Left ventricle myocardium inferior (tissue), 1 donor: ENCODE results near the gene TBX4. TPM values are rescaled to one million over a fixed set of nuclear protein-coding genes. Genes with fewer than 3 reads are reported as not detected.
A peak's percentile ranks its signal among the peaks of the same experiment; 100 is the strongest.

Experiments
- DNase-seq: peaks from one replicate; pipeline ENCODE4 v3.0.0-alpha.2; 2020
- H3K27ac ChIP-seq: fragments of 200-600 bp; replicated peaks from 2 replicates; pipeline ENCODE4 v1.8.0; 2021
- H3K27me3 ChIP-seq: fragments of 200-600 bp; 2 replicates; pipeline ENCODE4 v1.8.0; 2021; ENCODE audit warnings: low read depth
- H3K36me3 ChIP-seq: fragments of 200-600 bp; 2 replicates; pipeline ENCODE4 v1.8.0; 2021
- H3K4me1 ChIP-seq: fragments of 200-600 bp; 2 replicates; pipeline ENCODE4 v1.8.0; 2021
- H3K4me3 ChIP-seq: fragments of 200-600 bp; 2 replicates; pipeline ENCODE4 v1.8.0; 2021; ENCODE audit warnings: mild to moderate bottlenecking, moderate library complexity
- H3K9me3 ChIP-seq: fragments of 200-600 bp; replicated peaks from 2 replicates; pipeline ENCODE4 v1.8.0; 2021
- intact Hi-C: fragments of 100-400 bp; cut with micrococcal nuclease; formaldehyde crosslinking; loops from one replicate; pipeline ENCODE4 v1.11.0; 2022
- total RNA-seq: library from RNA; stranded (reverse); fragmentation: NEBNext Ultra II Directional; extraction: Animal tissue kit (Norgen Biotek cat#: 25700); gene quantifications from one replicate; pipeline ENCODE4 v1.2.1, GENCODE V29; 2021
- TF ChIP-seq, protein P1 (sequence below): fragments of 200-600 bp; IDR thresholded peaks from 2 replicates; pipeline ENCODE4 v1.8.0; 2021; ENCODE audit warnings: antibody characterized with exemption, mild to moderate bottlenecking, borderline replicate concordance
- donor health status: DM: no; HTN: yes; CAD: no; lungs with severe emphysema.

TBX4 gene
- total RNA-seq, 1 donor from 2014 or later: not detected

DNA sequence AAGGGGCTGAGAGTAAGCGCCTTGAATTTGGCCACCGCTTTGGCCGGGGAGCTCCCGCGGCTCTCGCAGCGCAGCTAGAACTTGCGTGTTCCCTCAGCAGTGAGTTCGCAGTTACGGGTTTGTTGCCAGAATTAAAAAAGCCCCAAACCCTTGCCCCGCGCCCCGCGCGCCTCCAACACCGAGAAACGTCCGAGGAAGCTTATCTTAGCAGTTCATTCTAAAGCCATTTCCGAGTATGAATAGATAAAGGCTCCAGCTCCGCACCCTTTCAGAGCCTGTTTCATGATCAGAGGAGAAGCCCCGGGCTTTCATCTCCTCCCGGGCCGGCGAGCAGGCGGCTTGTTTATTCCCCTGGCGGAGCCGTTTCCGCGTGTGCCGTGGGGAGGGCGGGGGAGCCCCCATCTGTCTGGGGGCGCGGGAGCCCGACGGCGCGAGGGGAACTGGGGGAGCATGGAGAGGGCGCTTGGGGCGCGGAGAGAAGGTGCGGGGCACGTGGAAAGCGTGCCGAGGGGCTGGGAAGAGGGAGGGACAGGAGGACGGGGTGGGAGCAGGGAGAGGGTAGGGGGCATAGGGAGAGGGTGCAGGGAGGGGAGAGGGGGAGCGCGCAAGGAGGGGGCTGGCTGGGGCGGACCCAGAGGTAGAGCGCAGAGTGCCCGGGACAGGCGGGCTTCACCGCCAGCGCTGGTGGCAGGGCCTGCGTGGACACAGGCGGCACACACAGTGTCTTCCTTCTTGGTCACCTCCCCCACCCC is 9.9 kb downstream of the TBX4 start:
- no peaks in the 10 kb centered on the region for H3K36me3 ChIP-seq
- H3K9me3 ChIP-seq: no peaks in the 10 kb centered on the region
- intact Hi-C loops: no loop called here
- peak overlapping the region; percentile 44 for H3K4me3 ChIP-seq
- TF ChIP-seq, protein P1, sequence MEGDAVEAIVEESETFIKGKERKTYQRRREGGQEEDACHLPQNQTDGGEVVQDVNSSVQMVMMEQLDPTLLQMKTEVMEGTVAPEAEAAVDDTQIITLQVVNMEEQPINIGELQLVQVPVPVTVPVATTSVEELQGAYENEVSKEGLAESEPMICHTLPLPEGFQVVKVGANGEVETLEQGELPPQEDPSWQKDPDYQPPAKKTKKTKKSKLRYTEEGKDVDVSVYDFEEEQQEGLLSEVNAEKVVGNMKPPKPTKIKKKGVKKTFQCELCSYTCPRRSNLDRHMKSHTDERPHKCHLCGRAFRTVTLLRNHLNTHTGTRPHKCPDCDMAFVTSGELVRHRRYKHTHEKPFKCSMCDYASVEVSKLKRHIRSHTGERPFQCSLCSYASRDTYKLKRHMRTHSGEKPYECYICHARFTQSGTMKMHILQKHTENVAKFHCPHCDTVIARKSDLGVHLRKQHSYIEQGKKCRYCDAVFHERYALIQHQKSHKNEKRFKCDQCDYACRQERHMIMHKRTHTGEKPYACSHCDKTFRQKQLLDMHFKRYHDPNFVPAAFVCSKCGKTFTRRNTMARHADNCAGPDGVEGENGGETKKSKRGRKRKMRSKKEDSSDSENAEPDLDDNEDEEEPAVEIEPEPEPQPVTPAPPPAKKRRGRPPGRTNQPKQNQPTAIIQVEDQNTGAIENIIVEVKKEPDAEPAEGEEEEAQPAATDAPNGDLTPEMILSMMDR: no peak
- no peak overlapping the region for H3K27ac ChIP-seq
- H3K27me3 ChIP-seq: peaks cover 96% of the 10 kb centered on the region
- peaks cover 15% of the 10 kb centered on the region for H3K4me1 ChIP-seq
- no peak for DNase-seq

DNA sequence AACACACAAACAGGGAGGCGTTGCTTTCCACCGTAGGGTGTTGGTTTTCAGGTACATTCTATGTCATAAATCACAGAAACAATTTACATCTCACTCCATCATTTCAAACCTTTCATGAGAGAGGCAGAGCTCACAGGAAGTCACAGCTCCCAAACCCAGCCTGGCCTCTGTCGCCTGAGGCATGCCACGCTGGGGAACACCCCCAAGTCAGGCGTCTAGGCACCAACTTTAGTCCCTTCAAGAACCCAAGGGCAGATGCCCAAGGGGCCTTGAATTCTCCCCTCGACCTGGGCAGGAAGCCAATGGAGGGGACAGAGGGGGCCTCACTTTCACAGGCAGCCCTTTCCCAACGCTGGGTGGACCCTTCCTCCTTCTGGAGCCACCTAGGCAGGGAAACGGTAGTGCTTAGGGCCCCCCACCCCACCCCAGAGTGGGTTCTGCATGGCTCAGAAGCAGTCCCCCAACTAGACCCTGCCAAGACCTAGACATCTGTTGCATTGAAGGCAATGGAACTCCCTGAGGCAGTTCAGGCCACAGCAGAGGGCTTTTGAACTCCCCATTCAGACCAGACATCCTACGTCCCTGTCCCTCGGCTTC is 10.6 kb downstream of the TBX4 start:
- TF ChIP-seq, protein P1: no peak
- H3K4me3 ChIP-seq: peak overlapping the region; percentile 44
- no peaks in the 10 kb centered on the region for H3K36me3 ChIP-seq
- no peak overlapping the region for H3K27ac ChIP-seq
- intact Hi-C loops: no loop called here
- no peak for DNase-seq
- H3K9me3 ChIP-seq: no peaks in the 10 kb centered on the region
- H3K27me3 ChIP-seq: peaks cover 90% of the 10 kb centered on the region
- peaks cover 8% of the 10 kb centered on the region for H3K4me1 ChIP-seq

DNA sequence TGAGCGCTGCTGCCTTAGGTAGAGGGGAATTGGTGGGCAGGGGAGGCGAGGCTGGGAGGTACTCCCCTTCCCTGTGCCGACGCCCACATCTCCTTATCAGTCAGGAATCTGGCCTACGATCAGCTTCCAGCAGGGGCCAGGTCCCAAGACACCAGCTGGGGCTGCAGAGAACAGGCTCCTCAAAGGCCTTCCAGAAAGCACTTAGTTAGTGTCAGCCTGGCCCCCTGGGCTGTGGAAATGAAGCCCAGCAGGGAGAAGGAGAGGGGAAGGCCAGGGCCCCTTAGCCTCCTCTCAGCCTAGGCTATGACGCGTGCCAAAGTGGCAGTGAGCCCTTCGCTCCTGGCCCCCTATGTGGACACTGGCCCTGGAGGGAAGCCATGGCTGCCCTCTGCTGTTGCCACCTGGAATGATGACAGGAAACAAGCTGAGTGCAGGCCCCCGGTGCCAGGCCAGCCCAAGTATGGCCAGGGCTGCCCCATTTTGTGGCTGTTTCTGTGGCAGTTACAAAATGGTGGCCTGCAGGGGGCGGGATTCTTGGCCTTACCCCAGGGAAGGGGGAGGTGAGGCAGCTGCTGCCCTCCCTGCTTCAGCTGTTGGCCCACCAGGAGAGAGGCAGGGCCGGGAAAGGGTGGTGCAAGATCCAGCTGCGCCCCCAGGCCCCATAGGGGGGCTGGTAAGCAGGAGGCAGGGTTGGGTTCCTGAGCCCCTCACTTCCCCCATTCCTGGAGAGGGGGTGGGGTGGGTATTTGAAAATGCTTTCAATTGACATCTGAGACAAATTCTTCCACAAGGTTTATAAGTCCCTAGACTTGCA is 11.3 kb downstream of the TBX4 start:
- intact Hi-C loops: no loop called here
- peaks cover 7% of the 10 kb centered on the region for H3K4me1 ChIP-seq
- H3K36me3 ChIP-seq: no peaks in the 10 kb centered on the region
- TF ChIP-seq, protein P1: no peak
- DNase-seq: no peak
- H3K4me3 ChIP-seq: no peak overlapping the region
- H3K27me3 ChIP-seq: peaks cover 82% of the 10 kb centered on the region
- H3K27ac ChIP-seq: no peak overlapping the region
- no peaks in the 10 kb centered on the region for H3K9me3 ChIP-seq

DNA sequence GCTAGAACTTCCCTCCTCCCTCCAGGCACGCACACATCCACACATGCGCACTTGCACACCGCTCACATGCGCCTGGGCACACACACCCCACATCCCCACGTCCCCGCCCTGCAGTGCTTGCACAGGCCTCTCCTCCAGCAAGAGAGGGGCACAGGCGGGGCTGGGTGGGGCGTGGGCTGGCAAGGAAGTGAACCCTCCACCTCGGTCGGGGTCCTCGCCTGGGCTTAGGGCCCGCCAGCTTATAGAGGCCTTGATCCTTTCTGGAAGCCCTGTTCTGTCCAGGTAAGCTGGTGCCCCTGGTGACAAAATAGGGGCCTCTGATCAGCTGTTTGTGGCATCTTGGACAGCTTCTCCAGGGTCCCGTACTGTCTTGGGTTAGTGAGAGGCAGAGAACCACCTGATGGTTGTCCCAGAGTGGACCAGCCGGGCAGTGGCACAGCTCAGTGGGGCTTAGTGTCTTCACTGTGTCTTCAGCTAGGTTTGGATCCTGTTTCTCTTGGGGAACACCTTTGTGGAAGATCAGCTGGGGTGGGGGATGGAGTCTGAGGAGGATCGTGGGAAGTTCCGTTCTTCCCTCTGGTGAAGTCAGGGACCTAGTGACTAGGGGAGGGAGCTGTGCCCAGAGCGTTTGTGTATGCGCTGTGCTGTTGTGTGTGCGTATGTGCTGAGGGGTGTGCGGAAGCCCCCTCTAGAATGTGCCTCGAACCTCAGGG is 12.1 kb downstream of the TBX4 start:
- Histone ChIP-seq H3K4me3 (no peak overlapping the region), H3K27ac (no peak overlapping the region), H3K36me3 (no peaks in the 10 kb centered on the region), H3K27me3 (peaks cover 75% of the 10 kb centered on the region), H3K4me1 (peaks cover 7% of the 10 kb centered on the region), H3K9me3 (no peaks in the 10 kb centered on the region)
- intact Hi-C loops: no loop called here
- TF ChIP-seq, protein P1: no peak
- no peak for DNase-seq

DNA sequence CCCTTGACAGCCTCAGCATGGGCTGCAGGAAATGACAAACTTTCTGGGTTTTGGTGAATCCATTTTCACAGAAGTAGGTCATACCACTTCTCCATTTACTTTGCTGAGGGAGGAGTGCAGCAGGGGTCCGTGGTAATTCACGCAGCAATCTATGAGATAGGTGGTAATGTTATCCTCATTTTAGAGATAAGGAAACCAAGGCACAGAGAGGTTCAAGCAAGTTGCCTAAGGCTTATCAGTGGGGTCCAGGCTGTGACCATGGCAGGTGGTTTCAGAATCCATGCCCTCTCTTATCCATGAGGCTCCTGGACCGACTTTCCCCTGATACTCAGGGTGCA is 12.6 kb downstream of the TBX4 start:
- intact Hi-C loops: no loop called here
- Histone ChIP-seq H3K27me3 (peaks cover 71% of the 10 kb centered on the region), H3K4me3 (no peak overlapping the region), H3K27ac (no peak overlapping the region), H3K9me3 (no peaks in the 10 kb centered on the region), H3K4me1 (peaks cover 7% of the 10 kb centered on the region), H3K36me3 (no peaks in the 10 kb centered on the region)
- DNase-seq: no peak
- TF ChIP-seq, protein P1: no peak
